GM19438 (cell line): ENCODE data around the gene CCNB1.
"Not testable (repeated sequence)": the region's sequence is repeated elsewhere in the genome, so short reads cannot be mapped to it uniquely, and the experiment has no call there.

Experiments used
- ATAC-seq: cut with Tn5 transposase; IDR thresholded peaks from one replicate; pipeline ENCODE4 v1.9.1; 2021; ENCODE audit warnings: low read depth; ENCODE audit not compliant: unreplicated experiment

Gene CCNB1

DNA sequence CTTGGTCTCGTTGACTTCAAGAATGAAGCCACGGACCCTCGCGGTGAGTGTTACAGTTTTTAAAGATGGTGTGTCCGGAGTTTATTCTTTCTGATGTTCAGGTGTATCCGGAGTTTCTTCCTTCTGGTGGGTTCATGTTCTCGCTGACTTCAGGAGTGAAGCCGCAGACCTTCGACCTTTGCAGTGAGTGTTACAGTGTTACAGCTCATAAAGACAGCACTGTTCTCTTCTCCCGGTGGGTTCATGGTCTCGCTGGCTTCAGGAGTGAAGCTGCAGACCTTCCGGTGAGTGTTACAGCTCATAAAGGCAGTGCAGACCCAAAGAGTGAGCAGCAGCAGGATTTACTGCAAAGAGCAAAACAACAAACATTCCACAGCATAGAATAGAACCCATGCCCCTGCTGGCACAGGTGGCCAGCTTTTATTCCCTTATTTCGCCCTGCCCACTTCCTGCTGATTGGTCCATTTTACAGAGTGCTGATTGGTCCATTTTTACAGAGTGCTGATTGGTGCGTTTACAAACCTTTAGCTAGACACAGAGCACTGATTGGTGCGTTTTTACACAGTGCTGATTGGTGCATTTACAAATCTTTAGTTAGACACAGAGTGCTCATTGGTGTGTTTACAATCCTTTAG lies 14.8 kb downstream of the CCNB1 start:
- ATAC-seq = not testable (repeated sequence)

DNA sequence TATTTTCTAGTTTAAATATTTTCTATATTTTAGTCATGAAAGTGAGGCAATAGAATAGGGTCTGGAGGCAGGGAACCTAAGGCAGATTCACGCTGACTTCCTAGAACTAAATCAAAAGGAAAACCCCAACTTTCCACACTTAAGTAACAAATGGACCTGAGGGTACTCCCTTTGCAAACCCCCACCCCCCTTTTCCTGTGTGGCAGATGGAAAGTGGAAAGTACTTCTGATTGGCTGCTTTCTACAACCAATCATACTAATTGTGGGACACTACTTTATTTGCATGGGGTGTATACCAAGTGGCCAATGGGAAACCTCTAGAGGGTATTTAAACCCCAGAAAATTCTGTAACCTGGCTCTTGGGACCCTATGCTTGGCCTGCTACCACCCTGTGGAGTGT lies 17.7 kb downstream of the CCNB1 start:
- no peak for ATAC-seq

DNA sequence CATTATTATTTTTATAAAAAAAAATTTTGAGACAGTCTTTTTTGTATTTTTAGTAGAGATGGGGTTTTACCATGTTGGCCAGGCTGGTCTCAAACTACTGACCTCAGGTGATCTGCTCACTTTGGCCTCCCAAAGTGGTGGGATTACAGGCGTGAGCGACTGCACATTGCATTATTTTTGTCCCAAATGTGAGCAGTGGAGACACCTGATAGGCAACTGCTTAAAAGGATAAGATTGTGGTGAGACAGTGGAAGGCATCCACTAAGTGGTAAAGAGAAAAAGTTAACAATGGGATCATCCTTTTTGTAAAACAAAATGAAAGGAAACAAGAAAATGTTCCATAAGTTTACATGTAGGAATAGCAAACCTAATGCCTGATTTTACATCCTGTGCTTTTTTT lies 20.4 kb downstream of the CCNB1 start:
- no peak for ATAC-seq

DNA sequence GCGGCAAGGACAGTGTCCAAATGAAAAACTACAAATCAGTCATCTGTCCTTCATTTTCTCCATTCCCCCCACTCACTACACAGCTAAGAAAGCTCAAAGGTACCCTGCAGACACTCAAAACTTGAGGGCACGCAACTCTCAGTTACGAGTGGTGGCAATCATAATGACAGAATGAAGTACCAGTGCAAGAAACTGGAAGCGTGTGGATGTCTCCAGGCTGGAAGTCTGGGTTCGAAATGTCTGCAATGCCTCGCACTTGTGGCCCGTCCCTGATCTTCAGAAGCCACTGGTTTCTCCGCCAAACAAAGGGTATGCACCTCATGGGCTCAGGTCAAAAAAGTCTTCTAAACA lies 21.8 kb downstream of the CCNB1 start:
- ATAC-seq = no peak

DNA sequence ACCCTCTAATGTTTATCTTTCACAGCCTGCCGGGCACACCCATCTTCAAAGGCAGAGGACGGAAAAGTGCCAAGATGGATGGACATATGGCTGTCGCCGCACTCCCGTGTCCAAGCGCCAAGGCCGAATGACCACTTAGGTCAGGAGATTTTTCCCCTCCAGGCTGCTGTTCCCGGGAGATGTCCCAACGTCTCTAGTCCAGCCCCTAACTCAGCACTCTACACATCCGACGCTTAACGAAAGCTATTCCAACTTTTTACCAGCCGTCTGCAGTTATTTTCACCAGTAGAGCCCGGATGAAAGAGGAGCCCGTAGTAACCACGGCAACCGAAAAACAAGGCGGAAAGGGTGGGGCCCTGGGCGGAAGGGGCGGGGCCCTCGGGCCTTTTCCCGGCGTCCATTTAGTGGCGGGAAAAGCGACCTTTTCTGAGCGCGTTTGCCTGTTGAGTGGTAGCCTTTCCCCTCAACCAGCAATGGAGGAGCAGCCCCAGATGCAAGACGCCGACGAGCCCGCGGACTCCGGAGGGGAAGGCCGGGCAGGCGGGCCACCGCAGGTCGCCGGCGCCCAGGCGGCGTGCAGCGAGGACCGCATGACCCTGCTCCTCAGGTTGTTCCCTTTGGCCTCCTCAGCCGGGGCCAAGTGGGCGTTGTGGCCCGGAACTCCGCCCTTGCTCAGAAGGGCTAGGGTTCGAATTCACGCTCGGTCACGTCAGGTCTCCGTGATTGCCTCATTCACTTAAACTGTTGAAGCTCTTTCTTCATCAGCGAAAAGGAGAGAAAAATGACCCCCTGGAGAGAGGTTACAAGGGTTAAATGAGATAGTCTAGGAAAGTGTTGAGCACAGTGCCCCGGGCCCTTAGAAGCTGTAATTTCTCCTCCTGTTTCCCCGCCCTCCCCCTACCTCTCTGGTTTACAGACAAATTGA lies 22.5 kb downstream of the CCNB1 start, which contains the start of gene CENPH:
CENPH (plus strand) TSS at position 422 of the 925 bp plus-strand sequence; CDS start at position 474, 52 bp downstream.
- ATAC-seq = peak; percentile 96

DNA sequence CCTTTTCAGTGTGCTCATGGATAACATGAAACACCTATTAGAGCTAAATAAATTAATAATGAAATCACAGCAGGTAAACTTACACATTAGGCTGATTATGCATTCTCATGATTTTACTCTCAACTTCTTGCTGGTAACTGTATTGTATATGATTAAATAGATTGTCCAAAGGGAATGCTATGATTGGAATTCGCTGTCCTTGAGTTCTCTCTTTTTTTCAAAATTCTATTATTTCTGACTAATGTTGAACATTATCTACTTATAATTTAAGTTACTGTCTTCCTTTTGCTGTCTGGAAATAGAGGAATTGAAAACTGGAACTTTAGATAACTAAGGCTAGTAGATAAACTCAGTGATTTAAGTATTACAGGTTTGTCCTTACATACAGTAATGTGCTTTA lies 35.5 kb downstream of the CCNB1 start:
- no peak for ATAC-seq

DNA sequence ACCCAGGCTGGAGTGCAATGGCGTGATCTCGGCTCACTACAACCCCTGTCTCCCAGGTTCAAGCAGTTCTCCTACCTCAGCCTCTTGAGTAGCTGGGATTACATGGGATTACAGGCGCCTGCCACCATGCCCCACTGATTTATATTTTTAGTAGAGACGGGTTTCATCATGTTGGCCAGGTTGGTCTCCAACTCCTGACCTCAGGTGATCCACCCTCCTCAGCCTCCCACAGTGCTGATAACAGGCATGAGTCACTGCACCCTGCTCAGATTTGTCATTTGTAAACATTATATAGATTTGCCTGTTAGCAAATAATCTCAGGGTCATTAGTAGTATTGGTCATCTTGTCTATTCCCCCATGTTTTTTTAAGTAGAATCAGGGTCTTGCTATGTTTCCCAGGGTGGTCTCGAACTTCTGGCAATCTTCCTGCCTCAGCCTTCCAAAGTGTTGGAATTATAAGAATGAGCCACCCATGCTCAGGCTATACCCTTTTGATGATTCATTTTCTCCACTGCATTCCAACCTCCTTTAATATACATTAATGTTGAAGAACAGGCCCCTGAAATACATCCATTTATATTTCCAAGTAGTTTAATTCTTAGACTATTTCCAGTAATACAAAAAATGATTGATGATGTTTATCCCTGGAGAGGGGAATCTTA lies 39.7 kb downstream of the CCNB1 start:
- no peak for ATAC-seq

DNA sequence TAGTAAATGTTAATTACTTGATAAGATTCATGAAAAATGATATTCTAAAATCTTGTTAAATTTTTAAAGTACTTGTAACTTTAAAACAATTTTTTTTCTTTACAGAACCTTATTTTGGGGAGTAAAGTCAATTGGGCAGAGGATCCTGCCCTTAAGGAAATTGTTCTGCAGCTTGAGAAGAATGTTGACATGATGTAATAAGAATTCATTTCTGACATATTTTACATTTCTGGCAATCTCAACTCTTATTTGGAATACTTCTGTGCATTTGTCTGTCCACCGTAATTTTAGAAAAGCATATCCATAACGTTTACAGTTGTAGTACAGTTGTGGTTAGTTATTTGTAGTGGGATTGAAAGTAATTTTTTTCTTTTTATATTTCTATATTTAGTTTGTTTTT lies 42.7 kb downstream of the CCNB1 start:
- no peak for ATAC-seq

DNA sequence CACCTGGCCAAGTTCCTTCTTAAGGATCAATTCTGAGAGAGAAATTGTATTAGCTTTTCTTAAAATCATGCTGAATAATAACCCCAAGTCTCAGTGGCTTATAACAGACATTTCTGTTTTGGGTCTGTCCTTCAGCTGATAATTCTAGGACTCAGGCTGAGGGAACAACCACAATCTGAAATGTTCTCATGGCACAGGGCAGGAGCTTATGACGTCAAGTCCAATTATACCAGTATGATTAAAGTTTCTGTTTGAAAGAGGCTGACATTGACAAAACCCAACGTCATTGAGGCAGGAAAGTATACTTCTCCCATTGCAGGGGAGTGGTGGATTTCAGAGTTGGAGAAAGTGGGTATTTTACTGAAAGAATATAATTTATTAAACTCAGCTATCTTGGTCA lies 44.2 kb downstream of the CCNB1 start:
- ATAC-seq = no peak

DNA sequence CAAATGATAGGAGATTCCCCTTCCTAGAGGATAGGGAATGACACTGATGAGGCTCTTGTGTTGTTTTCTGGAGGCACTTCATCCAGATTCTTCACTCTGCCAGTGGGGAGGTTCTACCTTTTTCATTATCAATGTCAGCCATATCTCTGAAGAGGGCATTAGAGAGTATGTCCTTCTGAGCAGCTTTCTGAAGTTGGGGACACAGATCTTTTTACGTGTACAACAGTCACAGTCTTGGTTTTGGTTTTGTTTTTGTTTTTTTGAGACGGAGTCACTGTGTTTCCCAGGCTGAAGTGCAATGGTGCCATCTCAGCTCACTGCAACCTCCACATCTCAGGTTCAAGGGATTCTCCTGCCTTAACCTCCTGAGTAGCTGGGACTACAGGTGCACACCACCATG lies 45.1 kb downstream of the CCNB1 start:
- no peak for ATAC-seq

DNA sequence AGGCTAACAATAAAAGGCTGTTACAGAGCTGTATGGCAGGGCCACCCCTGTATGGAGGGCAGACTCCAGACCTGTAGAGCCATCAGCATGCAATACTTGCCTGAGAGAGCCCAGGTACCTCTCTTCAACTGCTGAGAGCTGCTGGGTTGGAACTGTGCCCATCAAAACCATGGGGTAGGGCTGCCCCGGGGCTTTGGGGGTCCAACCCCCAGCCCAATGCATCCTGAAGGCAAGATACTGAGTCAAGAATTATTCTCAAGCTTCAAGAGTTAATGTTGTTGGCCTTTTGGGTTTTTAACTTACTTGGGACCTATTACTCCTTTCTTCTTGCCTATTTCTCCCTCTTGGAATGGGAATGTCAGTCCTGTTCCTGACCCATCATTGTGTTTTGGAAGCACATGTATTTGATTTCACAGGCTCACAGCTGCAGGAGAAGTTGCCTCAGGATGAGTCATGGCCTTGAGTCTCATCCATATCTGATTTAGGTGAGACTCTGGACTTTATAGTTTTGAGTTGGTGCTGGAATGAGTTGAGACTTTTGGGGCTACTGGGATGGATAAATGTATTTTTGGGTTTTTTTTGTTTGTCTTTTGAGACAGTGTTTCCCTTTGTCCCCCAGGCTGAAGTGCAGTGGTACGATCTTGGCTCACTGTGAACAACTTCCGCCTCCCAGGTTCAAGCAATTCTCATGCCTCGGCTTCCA lies 46.7 kb downstream of the CCNB1 start:
- ATAC-seq = no peak

DNA sequence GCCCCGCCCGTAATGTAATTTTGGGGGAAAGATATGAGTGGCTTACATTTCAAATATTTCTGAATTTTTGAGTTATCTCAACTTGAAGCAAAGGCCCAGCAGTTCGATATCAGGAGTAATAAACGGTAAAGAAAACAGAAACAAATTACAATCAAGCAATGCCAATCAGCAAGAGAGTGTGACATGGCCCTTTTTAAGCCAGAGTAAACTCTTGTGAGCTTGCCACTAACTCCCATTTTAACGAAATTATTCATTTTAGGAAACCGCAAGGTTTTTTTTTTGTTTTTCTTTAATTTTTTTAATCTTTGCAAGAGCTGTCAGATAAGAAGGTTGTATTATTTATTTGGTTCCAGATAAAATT lies 50.2 kb downstream of the CCNB1 start:
- no peak for ATAC-seq

DNA sequence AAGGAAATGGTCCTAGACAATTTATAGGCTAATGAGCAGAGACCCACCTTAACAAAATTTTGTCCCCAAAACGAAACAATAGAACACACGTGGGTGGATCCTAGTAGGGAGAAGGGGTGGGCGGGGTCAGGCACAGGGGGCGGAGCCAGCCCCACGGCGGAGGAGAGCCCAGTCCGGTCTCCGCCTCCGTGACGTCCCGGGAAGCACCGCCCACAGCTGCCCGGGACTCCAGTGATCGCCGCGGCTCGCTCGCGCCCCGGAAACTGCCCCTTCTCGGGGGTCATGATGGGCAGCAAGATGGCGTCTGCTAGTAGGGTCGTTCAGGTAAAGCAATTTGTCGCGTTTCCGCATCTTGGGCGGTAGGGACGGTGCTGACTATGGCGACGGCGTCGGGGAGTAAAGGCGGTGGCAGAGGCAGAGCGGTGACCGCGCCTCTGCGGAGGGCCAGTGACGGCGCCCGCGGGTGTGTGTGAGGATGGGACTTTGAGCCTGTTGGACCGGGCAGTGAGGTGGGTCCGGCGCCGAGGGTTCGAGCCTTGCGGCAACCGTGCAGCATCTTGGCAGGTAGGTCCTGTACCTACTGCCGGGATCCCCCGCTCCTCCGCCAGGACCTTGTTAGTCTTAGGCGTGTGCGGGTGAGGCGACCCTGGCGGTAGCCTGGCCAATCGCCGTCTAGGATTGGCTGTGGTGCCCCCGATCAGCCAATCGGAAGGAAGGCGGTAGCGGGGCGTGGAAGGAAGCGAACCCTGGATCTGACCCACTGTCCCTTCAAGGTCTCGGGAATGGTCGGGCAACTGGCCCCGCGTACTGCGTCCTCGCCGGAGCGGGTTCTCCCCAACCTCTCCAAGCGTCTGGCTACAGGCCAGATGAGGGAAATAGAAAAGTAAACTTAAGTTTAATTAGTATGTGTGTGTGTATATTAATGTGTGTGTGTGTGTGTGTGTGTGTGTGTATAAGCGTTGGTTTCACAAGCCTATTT lies 50.9 kb downstream of the CCNB1 start:
- peak; percentile 93 for ATAC-seq

DNA sequence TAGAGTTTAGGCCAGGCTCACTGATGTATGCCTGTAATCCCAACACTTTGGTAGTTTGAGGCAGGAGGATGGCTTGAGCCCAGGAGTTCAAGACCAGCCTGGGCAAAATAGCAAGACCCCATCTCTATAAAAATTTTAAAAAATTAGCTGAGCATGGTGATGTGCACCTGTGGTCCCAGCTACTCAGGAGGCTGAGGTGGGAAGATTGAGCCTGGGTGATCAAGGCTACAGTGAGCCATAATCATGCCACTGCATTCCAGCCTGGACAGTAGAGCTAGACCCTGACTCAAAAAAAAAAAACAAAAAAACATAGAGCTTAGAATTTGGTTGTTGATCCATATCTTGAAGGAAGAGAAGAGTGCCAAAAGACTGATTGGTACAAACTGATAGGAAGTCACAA lies 53.0 kb downstream of the CCNB1 start:
- no peak for ATAC-seq

DNA sequence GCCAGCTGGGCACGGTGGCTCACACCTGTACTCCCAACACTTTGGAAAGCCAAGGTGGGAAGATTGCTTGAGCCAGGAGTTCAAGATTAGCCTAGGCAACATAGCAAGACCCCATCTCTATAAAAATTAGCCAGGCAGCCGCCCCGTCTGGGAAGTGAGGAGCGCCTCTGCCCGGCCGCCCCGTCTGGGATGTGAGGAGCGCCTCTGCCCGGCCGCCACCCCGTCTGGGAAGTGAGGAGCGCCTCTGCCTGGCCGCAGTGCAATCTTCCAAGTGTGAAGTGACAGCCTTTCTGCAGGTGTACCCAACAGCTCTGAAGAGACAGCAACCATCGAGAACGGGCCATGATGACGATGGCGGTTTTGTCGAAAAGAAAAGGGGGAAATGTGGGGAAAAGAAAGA lies 53.4 kb downstream of the CCNB1 start:
- not testable (repeated sequence) for ATAC-seq

DNA sequence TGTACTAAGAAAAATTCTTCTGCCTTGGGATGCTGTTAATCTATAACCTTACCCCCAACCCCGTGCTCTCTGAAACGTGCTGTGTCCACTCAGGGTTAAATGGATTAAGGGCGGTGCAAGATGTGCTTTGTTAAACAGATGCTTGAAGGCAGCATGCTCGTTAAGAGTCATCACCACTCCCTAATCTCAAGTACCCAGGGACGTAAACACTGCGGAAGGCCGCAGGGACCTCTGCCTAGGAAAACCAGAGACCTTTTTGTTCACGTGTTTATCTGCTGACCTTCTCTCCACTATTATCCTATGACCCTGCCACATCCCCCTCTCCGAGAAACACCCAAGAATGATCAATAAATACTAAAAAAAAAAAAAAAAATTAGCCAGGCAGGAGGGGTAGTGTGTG lies 53.9 kb downstream of the CCNB1 start:
- not testable (repeated sequence) for ATAC-seq

DNA sequence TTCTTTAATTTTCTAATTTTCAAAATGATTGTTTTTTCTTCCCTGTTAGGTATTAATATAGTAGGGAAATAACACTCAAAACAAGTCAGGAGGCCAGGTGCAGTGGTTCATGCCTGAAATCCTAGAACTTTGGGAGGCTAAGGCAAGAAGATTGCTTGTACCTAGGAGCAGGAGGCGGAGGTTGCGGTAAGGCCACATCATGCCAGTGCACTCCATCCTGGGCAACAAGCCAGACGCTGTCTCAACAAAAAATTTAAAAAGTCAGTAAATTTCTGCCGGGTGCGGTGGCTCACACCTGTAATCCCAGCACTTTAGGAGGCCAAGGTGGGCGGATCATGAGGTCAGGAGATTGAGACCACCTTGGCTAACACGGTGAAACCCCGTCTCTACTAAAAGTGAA lies 57.6 kb downstream of the CCNB1 start:
- no peak for ATAC-seq

DNA sequence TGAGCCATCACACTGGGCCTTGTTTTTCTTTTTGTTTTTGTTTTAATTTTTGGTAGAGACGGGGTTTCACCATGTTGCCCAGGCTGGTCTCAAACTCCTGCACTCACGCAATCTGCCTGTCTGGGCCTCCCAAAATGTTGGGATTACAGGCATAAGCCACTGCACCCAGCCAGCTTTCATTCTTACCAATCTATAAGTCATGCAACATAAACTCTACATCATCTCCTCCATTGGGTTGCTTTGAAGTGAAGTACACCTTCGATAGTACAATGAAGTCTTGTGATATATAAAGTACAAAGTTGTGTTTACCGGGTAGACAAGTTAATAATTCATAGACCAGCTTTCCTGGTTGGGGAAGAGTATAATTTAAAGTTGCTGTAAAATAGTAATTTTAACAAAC lies 58.9 kb downstream of the CCNB1 start:
- no peak for ATAC-seq
